Testis (tissue), 2 donors: ENCODE results near the gene FBXO8.
"Not testable (repeated sequence)": the region's sequence is repeated elsewhere in the genome, so short reads cannot be mapped to it uniquely, and the experiment has no call there.

Experiments
- CTCF ChIP-seq, 3 experiments: fragments of 450-650 bp in 2 of 3; fragments of 200-600 bp in 1 of 3; sonication (generic) in 1 of 3; IDR thresholded peaks; one replicate each; pipeline ENCODE4 v1.5.1; 2016 to 2019; ENCODE audit warnings: antibody characterized with exemption in 3 of 3, mild to moderate bottlenecking in 2 of 3, moderate library complexity in 1 of 3
- POLR2A ChIP-seq: fragments of 450-650 bp; IDR thresholded peaks from one replicate; pipeline ENCODE4 v1.6.1; 2017; ENCODE audit warnings: antibody characterized with exemption, mild to moderate bottlenecking, moderate library complexity

GRCh38 chr4:174294641-174295040 is 11.2 kb upstream of the FBXO8 start:
- TF ChIP-seq CTCF (IDR thresholded peaks at IDR 0.05); POLR2A: not testable (repeated sequence)
